HFFc6 (cell line): ENCODE measurements around the gene LXN. TPM values are rescaled to one million over a fixed set of nuclear protein-coding genes. Genes with fewer than 3 reads are reported as not detected.

Experiments
- DNase-seq: peaks from one replicate; pipeline ENCODE4 v3.0.0-alpha.2; 2018
- H3K27ac Mint-ChIP-seq: 2 replicates; pipeline ENCODE4 v1.8.0; 2020; ENCODE audit warnings: mild to moderate bottlenecking, mixed read lengths
- H3K27me3 Mint-ChIP-seq: 2 replicates; pipeline ENCODE4 v1.8.0; 2021; ENCODE audit warnings: mild to moderate bottlenecking, moderate library complexity, mixed read lengths; ENCODE audit not compliant: insufficient read depth
- H3K36me3 Mint-ChIP-seq: 2 replicates; pipeline ENCODE4 v1.8.0; 2021; ENCODE audit warnings: low read depth, mixed read lengths
- H3K4me1 Mint-ChIP-seq: 2 replicates; pipeline ENCODE4 v1.8.0; 2020; ENCODE audit warnings: low read depth, mixed read lengths
- H3K4me3 Mint-ChIP-seq: 2 replicates; pipeline ENCODE4 v1.8.0; 2020; ENCODE audit warnings: mild to moderate bottlenecking, moderate library complexity, mixed read lengths
- H3K9me3 Mint-ChIP-seq: 2 replicates; pipeline ENCODE4 v1.8.0; 2020; ENCODE audit warnings: mild to moderate bottlenecking, mixed read lengths
- long read RNA-seq: library from polyadenylated mRNA; unstranded; transcript quantifications from one replicate; pipeline ENCODE4 v2.0.0, GENCODE V29; 2019
- total RNA-seq, 6 experiments: library from RNA; stranded (reverse); fragmentation: NEBNext Ultra II Directional; extraction: Animal tissue kit (Norgen Biotek cat#: 25700); gene quantifications; 2 replicates in 1 of 6; 3 replicates in 5 of 6; pipeline ENCODE4 v1.2.3, GENCODE V29; 2021
- TF ChIP-seq, protein P1 (sequence below): fragments of 200-600 bp; sonication (generic); IDR thresholded peaks from 2 replicates; pipeline ENCODE4 v1.5.0; 2021; ENCODE audit warnings: antibody characterized with exemption, mild to moderate bottlenecking

The LXN gene, protein sequence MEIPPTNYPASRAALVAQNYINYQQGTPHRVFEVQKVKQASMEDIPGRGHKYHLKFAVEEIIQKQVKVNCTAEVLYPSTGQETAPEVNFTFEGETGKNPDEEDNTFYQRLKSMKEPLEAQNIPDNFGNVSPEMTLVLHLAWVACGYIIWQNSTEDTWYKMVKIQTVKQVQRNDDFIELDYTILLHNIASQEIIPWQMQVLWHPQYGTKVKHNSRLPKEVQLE
- total RNA-seq = 10 to 100 TPM; 12.2 to 18.8 (median 16.2) TPM
- long read RNA-seq, transcript LXN-201 (6 exons, 1,116 nt) = major isoform, 9 of 9 reads
- long read RNA-seq, partial matches to known transcripts = 0 of 9 reads
- long read RNA-seq, other reads (novel, unspliced or antisense) = 0 of 9 reads

DNA sequence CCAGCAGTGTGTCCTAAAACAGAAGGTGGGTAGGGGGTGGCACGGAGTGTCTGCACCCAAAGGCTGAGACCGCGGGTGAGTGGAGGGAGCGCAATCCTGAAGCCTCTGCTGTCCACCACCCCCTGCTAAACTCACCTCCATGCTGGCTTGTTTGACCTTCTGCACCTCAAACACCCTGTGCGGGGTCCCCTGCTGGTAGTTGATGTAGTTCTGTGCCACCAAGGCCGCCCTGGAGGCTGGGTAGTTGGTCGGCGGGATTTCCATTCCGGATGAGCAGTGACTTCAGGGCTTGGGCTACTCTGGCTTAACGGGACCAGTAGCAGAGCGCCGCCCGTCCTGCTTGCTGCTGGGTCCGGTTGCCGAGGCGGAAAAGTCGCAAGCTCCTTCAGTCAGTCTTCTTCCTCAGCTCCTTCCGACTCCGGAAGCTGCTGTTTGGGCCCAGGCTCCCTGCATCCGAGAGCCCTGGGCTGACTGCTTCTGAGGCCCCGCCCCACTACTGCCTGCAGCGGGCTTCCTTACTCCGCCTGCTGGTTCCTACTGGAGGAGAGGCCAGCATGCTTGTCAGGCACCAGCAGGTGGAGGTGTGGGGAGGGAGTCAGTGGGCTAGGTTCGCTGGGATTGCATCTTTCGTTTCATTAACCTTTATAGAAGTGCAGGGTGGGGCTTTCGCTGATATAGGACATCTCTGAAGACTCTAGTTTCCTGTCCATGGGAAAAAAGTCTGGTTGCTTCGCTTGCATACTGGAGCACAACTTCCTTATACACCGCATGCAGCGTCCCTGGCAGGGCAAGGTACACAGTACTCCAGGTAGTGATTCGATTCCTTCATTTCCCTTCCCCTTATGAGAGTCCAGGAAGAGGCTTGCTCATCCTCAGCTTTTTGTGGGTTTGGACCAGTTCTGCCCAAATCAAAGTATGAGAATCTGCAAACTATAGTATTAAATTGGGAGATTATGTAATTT is at the start of gene LXN:
Gene LXN, minus strand, starts transcription at position 434 of the 962 bp plus-strand sequence. Its CDS starts 170 bp downstream, at position 264.
- peaks cover 13% of the 10 kb centered on the region; the same call in 1 of the 2 replicates for H3K36me3 Mint-ChIP-seq
- H3K4me3 Mint-ChIP-seq = peak within 1 kb of the TSS; percentile 85
- H3K9me3 Mint-ChIP-seq = no peaks in the 10 kb centered on the region
- TF ChIP-seq, protein P1, sequence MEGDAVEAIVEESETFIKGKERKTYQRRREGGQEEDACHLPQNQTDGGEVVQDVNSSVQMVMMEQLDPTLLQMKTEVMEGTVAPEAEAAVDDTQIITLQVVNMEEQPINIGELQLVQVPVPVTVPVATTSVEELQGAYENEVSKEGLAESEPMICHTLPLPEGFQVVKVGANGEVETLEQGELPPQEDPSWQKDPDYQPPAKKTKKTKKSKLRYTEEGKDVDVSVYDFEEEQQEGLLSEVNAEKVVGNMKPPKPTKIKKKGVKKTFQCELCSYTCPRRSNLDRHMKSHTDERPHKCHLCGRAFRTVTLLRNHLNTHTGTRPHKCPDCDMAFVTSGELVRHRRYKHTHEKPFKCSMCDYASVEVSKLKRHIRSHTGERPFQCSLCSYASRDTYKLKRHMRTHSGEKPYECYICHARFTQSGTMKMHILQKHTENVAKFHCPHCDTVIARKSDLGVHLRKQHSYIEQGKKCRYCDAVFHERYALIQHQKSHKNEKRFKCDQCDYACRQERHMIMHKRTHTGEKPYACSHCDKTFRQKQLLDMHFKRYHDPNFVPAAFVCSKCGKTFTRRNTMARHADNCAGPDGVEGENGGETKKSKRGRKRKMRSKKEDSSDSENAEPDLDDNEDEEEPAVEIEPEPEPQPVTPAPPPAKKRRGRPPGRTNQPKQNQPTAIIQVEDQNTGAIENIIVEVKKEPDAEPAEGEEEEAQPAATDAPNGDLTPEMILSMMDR = peak; percentile 78
- DNase-seq = peak; percentile 82
- peaks cover 26% of the 10 kb centered on the region for H3K4me1 Mint-ChIP-seq
- H3K27me3 Mint-ChIP-seq = no peaks in the 10 kb centered on the region; the same call in 1 of the 2 replicates
- peak within 1 kb of the TSS; percentile 94 for H3K27ac Mint-ChIP-seq

DNA sequence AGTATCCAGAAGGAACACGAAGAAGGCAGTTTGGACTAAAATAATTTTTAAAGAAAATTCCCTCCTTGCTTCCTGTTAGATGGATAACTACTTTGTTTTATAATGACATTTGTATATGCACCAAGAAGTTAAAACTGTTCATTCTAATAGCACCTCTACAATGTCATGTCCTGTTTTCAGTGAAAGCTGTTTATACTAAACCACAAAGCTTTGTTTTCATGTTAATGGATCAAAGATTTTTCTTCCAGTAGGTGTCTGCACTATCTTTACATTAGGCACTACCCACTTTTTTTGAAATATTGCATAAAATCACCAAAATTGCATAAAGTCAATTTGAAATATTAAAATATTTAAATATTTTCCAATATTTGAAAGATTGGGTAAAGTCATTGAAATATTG is 49.7 kb upstream of the LXN start:
- no peak overlapping the region for H3K27ac Mint-ChIP-seq
- H3K27me3 Mint-ChIP-seq = no peaks in the 10 kb centered on the region; the same call in 1 of the 2 replicates
- DNase-seq = no peak
- peaks cover 89% of the 10 kb centered on the region for H3K4me1 Mint-ChIP-seq
- H3K9me3 Mint-ChIP-seq = no peaks in the 10 kb centered on the region
- no peak overlapping the region for H3K4me3 Mint-ChIP-seq
- TF ChIP-seq, protein P1 = no peak
- peaks cover 25% of the 10 kb centered on the region for H3K36me3 Mint-ChIP-seq

- H3K27ac Mint-ChIP-seq = peak overlapping the region; percentile 64
- DNase-seq = peak; percentile 89
- H3K36me3 Mint-ChIP-seq = peaks cover 26% of the 10 kb centered on the region
- H3K27me3 Mint-ChIP-seq = no peaks in the 10 kb centered on the region; the same call in 1 of the 2 replicates
- no peaks in the 10 kb centered on the region for H3K9me3 Mint-ChIP-seq
- no peak overlapping the region for H3K4me3 Mint-ChIP-seq
- TF ChIP-seq, protein P1 = no peak
- H3K4me1 Mint-ChIP-seq = peaks cover 78% of the 10 kb centered on the region
These were observed 46.2 kb upstream of the LXN start for GRCh38 chr3:158718490-158719170.

GRCh38 chr3:158717576-158717975 is 45.1 kb upstream of the LXN start:
- no peaks in the 10 kb centered on the region; the same call in 1 of the 2 replicates for H3K27me3 Mint-ChIP-seq
- peaks cover 78% of the 10 kb centered on the region for H3K4me1 Mint-ChIP-seq
- TF ChIP-seq, protein P1 = no peak
- no peak for DNase-seq
- no peaks in the 10 kb centered on the region for H3K9me3 Mint-ChIP-seq
- peak overlapping the region; percentile 72; the same call in 1 of the 2 replicates for H3K27ac Mint-ChIP-seq
- H3K36me3 Mint-ChIP-seq = peaks cover 32% of the 10 kb centered on the region
- peak overlapping the region; percentile 60; the same call in 1 of the 2 replicates for H3K4me3 Mint-ChIP-seq

DNA sequence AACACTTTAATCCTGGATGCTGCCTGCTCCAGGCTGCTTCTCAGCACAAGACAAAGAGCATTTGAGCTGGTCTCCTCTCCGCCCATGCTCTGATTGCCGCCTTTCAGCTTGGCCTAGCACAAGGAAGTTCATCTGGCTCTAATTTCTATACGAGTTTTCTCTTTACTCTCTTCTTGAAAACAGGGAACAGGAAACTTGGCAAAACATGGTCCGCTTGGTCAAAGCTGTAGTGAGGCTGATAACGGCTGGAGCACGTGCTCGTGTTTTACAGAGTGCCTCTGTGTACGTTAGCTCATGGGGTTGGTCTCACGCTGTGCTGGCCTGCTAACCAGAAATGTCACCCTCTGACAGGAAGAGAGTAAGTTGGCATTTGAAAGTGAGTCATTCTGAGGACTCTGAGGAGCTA is 40.6 kb upstream of the LXN start:
- Mint-ChIP-seq H3K9me3 (no peaks in the 10 kb centered on the region), H3K4me3 (no peak overlapping the region), H3K4me1 (peaks cover 89% of the 10 kb centered on the region), H3K27me3 (no peaks in the 10 kb centered on the region; the same call in 1 of the 2 replicates), H3K36me3 (peaks cover 30% of the 10 kb centered on the region), H3K27ac (no peak overlapping the region)
- TF ChIP-seq, protein P1 = no peak
- no peak for DNase-seq
